HG03060 (cell line): ENCODE data around the gene USB1.

Source experiments
- ATAC-seq: cut with Tn5 transposase; IDR thresholded peaks from one replicate; pipeline ENCODE4 v1.9.1; 2021; ENCODE audit warnings: low read depth, moderate number of reproducible peaks; ENCODE audit not compliant: unreplicated experiment

Gene USB1, protein sequence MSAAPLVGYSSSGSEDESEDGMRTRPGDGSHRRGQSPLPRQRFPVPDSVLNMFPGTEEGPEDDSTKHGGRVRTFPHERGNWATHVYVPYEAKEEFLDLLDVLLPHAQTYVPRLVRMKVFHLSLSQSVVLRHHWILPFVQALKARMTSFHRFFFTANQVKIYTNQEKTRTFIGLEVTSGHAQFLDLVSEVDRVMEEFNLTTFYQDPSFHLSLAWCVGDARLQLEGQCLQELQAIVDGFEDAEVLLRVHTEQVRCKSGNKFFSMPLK

DNA sequence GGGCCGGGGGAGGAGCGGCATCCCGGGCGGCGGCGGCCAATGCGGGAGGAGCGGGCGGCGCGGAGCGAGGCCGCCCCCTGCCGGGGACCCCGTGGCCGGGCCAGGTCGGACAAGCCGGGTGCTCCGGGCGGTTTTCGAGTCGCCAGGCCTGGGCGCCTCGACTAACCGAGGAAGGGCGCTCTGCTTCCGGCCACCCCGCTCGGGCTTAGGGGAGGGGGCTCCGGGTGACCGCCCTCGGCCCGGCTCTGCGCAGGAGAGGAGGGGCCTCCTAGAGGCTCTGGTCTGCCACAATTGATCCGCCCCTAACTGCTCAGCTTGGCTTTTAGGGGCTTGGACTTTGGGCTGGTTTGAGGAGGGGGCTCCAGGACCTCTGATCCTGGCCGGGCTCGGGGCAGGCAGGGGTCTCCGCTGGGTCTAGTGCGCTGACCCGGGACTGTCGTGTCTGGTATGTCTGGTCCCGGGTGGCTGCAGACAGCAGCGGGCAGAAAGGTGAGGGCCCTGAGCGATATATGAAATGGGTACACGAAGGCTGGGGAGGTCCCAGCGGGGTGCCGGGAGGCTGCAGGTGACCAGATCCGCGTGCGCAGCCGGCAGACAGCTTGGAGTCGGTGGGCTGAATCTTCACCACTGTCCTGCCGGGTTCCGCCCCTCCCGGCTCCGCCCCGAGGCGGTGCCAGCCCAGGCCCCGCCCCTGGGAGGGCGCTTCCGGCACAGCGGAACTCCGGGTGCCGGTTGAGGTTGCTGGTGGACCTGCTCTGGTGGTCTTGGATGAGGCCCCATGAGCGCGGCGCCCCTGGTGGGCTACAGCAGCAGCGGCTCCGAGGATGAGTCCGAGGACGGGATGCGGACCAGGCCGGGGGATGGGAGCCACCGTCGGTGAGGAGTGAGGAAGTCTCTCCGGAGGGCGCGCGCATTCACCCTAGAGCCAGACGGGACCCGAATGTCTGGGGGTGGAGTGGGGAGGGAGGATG lies at the start of gene USB1:
Gene USB1, plus strand, starts transcription at position 702 of the 971 bp plus-strand sequence. Its CDS starts 77 bp downstream, at position 779.
- peak; percentile 55 for ATAC-seq

DNA sequence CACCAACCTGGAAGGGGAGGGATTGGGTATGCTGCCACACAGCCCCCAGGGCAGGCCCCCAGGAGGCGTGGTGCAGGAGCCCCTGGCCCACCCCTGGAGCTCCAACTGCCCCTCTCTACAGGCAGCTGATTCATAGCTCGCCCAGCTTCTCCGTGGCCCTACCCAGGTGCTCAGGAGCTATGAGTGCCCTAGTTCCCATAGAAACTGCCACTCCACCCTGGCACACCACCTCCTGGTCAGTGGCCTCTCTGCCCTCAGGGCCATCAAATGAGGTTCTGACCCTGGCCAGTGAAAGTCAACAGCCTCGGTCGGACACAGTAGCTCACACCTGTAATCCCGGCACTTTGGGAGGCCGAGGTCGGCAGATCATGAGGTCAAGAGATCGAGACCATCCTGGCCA lies 48.3 kb upstream of the USB1 start:
- no peak for ATAC-seq

DNA sequence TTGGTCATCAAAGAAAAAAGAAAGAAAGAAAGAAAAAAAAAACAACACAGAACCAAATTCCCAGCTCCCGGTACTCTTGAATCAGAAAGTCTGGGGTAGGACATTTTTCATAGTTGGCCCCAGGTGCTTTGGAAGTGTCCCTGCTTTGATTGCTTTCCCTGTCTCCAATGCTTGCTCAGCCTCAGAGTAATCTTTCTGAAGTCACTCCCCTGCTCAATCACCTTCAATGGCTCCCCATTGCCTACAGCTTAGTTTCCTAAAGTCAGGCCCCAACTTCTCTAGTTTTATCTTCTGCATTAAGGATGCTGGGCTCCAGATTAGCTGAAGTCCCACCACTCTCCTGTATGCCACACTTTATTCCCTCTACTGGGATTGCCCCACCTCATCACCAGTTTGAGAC lies 47.4 kb upstream of the USB1 start:
- no peak for ATAC-seq

DNA sequence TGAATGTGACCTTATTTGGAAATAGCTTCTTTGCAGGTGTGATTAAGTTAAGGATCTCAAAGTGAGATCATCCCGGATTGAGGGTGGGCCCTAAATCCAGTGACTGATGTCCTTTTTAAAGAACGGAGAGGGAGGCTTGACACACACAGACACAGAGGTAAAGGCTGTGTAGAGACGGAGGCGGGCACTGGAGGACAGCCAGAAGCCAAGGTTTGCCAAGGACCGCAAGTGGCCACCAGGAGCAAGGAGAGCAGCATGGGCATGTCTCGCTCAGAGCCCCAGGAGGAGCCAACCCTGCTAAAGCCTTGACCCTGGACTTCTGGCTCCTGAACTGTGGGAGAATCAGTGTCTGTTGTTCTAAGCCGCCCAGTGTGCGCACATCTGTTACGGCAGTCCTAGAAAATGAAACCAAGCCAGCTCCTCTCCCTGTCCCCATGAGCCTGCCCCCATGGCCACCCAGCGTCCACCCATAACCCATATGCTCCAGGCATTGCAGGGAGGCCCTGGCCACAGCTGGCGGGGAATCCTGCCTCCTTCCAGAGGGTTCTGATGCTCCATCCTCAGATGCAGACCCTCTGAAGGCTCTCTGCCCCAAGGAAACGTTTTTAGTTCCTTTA lies 45.5 kb upstream of the USB1 start:
- no peak for ATAC-seq

DNA sequence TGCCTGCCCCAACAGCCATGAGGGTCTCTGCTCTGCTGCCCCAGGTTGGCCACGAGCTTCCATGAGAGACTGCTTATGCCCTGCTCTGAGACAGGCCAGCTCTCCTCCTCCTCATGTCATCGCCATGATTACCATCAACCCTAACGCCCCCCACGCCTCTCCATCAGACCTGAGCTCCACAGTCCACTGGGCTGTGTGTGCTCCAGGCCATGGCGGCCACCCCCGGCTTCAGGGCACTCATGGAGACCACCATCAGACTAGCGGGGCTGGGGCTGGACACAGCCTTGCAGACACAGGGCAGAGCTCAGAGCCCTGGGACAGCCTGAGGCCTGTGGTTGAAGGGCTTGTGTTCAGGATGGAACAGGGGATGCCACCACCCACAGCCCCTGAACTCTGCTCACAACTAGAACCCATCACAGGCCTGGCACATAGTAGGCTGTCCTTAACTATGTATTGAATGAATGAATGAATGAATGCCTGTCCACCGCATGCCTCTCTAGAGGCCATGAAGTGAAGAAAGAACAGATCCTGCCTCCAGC lies 44.9 kb upstream of the USB1 start:
- ATAC-seq, result no peak

DNA sequence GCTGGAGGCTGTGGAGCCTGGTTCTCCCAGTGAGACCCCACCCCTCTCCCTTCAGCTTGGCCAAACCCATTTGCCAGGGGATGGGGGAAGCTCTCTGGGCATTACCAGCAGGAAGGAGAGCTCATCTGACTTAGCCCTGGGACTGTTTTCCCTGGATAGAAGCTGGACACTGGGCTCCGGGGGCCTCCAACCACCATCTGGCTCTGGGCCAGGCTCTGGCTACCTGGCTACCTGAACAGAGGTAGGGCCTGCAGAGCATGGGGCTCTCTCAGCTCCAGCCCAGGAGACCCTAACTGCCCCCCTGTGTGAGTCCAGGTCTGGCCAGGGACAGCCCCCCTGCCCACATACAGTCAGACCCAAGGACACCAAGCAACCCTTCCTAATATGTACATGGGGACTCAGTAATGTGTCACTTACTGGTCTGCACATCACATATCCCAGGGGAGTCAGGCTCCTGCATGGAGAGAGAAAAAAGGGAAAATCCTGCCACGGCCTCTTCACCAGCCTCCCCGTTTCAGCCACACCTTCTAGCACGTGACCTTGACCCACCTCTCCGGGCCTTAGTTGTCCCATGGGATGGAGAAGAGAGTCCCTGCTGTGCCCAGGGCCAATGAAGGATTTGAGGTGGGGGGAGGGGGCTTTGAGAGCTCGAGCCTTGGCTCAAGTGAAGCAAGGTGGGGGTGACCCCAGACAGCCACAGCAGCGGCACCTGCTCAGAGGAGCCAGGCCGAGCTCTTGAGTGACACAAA lies 44.1 kb upstream of the USB1 start:
- ATAC-seq, result no peak

DNA sequence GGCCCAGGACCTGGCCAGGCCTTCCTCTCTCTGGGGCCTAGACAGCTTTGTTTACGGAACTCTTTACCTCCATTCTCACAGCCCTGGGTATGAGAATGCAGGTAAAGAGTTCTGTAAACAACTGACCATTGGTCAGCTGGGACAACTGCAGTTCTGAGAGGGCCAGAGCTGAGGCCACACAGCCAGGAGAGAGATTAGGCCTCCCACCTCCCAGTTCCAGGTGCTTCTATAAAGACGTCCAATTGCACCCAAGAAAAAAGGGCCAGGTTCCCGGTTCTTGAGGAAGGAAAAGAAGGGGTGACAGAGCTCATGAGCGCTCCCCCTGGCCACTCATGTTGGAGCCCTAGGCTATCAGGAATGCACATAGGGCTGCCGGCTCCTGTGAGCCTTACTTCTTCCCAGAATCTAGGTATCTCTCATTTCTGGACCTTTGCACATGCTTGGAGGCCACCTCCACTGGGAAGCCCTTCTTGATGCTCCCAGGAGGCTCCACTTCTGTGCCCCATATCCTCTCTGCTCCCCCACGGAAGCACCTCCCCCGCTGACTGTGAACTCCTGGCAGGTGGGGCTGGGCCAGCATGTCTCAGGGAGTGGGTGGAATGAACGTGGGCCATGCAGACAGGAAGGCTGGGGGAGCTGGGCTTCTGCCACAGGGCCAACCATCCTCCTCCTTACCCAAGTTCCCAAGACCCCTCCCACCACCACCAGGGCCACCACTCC lies 43.4 kb upstream of the USB1 start:
- no peak for ATAC-seq

DNA sequence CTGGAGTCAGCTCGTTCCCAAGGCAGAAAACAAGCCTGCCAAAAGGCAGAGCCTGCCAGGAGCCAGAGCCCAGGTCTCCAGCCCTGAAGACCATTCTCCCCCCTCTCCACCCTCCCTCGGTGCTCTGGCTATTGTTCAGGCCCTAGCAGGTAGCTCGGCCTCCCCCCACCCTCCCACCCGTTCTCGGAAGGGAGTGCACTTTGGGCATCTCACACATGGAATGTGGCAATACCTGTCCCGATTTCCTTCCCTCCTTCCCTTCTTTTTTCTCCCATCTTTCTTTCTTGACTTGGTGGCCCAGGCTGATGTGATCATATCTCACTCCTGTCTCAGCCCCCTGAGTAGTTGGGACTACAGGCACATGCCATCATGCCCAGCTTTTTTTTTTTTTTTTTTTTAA lies 42.7 kb upstream of the USB1 start:
- ATAC-seq, result no peak

DNA sequence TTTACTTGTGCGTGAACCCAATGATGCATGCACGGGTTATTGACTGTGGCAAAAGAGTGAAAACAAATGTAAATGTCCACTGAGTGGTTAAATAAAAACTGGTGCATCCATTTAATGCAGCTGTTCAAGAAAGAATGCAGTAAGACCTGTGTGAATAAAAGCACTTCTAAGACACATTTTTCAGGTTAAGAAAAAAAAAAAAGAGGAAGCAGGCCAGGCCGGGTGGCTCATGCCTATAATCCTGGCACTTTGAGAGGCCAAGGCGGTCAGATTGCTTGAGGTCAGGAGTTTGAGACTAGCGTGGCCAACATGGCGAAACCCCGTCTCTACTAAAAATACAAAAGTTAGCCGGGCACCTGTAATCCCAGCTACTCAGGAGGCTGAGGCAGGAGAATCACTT lies 42.1 kb upstream of the USB1 start:
- ATAC-seq, result no peak

DNA sequence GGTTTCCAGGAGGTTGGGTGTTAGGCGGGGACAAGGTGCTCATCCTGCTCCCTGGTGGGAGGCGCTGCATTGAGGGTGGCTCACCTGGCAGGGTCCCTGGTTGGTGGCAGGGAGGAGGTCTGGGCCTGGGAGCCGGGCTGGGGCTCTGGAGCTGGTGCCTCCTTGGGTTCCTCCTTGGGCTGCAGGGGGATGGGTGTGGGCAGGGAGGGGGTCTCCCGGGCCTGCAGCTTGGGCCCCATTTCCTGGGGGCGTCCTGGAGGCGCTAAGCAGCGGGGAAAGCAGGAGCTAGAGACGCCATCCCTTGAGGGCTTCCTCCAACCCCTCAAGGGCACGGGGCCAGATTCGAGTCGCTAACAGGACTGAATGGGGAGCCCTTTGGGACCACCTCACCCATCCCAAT lies 41.4 kb upstream of the USB1 start:
- no peak for ATAC-seq

DNA sequence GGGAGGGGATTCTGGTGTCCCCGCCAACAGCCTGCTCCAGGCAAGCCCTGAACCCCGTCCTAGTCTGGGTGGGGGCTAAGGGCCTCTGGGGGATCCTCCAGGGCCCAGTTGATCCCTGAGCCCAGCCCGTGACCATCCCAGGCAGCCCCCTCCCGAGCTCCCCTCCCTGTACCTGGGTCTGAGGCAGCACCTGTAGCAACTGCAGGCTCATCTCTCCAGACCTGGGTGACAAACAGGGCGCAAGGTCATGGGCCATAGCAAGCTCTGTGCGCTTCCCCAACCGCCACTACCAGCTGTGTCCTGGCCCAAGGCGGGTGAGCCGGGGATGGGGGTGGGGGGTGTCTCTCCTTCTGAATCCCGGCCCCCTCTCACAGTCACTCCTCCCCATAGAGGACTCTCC lies 40.9 kb upstream of the USB1 start:
- ATAC-seq, result no peak

DNA sequence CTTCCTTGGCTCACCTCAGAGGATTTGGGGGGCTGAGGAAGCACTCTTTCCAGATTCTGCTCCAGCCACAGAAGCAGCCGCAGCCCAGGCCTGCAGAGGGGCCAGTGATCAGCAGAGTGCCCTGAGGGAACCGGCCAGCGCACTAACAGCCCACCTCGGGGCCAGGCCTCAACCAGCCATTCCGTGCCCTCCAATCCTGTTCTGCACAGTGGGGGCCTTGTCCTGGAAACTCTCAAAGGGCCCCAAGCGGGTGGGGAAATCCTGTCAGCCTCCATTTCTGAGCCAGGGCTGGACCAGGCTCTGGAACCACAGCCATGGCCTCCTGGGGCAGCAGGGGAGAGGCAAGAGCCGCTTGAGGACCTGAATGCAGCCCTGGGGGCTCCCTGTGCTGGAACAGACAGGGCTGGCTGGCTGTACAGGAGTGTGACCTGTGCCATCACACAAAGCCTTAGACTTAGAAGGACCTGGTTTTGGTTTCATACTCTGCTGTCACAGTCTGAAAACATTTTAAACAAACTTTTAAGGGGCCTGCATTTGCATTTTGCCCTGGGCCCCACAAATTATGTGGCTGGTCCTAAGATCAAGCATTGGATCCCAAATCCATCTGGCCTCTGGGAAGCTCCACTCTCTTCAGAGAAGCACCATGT lies 40.3 kb upstream of the USB1 start:
- ATAC-seq, result no peak

DNA sequence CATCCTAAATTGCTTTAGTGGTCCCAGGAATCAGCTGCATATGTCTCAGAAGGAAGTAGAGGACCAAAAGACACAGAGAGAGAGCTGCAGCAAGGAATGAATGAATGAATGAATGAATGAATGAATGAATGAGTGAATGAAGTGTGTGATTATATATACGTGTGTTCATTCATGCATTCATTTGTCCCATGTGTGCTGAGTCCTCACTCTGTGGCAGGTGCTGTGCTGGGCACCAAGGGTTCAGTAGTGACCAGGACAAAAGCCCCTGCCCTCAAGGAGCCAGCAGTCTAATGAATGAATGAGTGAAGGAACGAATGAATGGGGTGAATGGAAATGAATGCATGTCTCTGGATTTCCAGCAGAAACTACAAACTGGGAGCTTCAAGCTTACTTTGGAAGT lies 39.7 kb upstream of the USB1 start:
- ATAC-seq, result no peak

DNA sequence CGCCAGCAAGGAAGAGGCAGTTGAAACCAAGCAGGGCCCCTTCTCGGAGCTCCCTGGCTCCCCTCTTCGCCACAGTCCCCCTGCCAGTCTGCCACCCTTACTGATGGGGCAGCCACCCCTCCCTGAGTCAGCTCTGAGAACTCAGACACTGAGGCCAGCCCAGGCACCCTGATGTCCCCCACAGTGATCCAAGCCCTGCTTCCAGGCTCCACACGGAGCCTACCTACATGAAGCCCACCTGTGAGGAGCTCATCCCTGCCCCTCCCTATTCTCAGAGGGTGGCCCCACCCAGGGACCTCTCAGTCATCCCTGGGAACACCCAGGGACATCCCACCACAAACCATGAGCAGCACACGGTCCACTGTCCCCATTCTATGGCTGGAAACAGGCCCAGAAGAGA lies 39.2 kb upstream of the USB1 start:
- ATAC-seq, result no peak

DNA sequence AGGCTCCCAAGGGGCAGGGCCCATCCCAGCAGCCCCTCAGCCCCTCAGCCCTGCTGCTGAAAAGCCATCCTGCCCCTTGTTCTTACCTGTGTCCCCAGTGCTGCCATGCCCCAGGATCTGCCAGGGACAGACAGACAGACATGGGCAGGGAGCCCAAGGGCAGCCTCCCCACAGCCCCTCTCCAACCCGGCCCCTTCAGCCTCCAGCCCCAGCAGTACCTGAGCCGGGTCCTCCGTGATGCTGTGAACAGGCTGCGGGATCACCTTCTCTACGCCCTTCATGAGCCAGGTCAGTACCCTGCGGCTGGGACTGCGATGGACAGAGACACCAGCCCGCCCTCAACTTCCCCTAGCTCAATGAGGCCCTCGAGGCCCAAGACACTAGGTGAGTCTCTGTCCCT lies 38.5 kb upstream of the USB1 start:
- ATAC-seq, result no peak

DNA sequence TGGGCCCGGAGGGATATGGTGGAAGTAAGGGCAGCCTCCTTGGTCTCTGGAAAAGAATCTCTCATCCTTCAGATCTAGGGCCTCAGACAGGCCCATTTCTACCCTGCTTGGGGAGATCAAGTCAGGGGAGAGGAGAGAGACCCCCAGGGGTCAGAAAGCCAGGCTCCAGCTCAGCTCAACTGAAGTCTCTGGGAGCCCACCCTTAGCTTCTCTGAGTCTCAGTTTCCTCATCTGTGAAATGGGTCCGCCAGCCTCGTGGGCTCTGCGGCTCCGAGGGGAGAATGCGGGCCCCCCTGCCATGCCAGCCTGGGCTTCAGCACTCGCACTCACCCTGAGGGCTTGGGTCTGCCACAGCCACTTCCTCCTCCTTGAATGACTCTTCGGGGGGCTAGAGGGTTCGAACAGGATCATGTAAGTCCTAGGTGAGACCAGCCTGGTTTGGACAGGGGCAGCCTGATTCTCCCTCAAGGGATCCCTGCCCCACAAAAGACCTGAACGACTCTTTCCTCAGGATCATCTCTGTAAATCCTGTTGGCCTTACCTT lies 37.0 kb upstream of the USB1 start:
- no peak for ATAC-seq

DNA sequence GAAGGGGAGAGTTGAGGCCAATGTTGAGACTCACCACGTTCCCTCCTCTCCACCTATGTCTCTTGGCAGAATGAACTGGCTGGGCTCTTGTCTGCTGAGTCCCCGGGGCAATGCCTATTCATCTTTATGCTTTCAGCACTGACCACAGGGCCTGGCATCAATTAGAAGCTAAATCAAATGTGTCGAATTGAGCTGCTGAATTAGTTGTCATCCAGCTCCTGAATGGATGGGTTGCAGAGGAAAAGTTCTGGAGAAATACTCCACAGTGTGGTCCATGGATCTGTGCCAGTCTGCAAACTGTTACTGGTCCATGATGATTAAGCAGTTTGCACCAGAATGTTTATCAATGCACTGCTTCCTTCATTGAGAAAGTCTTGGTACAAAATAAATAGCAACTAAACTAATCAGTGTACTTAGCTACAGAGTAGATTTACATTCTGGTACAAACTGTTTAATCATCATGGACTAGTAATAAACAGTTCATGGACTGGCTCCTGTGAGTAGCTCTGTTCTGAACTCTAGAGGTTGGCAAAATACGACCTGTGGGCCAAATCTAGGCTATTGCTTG lies 34.9 kb upstream of the USB1 start:
- no peak for ATAC-seq

DNA sequence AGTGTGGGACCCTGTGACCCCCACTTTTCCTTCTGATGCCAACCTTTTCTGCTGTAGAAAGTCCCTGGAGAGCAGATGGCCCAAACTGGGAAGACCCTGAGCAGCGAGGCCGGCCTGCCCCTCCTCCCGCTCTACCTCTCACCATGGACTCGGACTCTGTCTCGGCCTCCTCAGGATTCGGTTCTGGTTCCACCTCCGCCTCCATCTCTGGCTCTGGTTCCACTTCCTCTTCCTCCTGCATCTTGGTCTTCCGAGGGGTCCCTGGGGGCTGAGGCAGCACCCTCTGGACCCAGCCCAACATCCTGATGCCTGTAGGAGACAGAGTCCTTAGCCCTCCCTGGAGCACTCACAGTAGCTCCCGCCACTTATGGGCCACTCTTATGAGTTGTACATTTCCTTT lies 34.2 kb upstream of the USB1 start:
- ATAC-seq, result no peak

DNA sequence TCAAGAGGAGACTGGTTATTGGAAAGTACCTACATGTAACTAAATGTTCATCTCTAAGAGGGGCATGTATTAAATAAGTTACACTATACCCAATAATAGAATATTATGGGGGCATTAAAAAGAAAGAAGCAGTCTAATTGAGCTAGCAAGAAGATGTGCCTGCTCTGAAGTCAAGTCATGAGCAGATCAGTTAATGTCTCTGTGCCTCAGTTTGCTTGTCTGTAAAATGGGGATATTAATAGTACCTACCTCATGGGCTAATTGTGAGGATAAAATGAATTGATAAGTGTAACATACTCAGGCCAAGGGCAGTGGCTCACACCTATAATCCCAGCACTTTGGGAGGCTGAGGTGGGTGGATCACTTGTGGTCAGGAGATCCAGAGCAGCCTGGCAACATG lies 33.3 kb upstream of the USB1 start:
- ATAC-seq, result no peak
